Endodermal cell (in vitro differentiated cells): ENCODE results near the gene BRD3. TPM values are rescaled to one million over a fixed set of nuclear protein-coding genes. Genes with fewer than 3 reads are reported as not detected.

Experiments used
- DNase-seq: peaks from one replicate; pipeline ENCODE4 v3.0.0-alpha.2; 2017
- H3K27ac ChIP-seq: 2 replicates; pipeline ENCODE4 v1.5.1; 2013; ENCODE audit warnings: mild to moderate bottlenecking, low read depth, low read length, moderate library complexity
- H3K27me3 ChIP-seq: 2 replicates; pipeline ENCODE4 v1.6.1; 2013; ENCODE audit warnings: mild to moderate bottlenecking, low read length, moderate library complexity; ENCODE audit not compliant: insufficient read depth, control insufficient read depth, poor library complexity, severe bottlenecking
- H3K36me3 ChIP-seq: 2 replicates; pipeline ENCODE4 v1.7.0; 2013; ENCODE audit warnings: mild to moderate bottlenecking, low read length, moderate library complexity; ENCODE audit not compliant: control insufficient read depth, insufficient read depth
- H3K4me1 ChIP-seq: one replicate; pipeline ENCODE4 v1.7.0; 2013; ENCODE audit warnings: low read length; ENCODE audit not compliant: control insufficient read depth, insufficient read depth
- H3K4me3 ChIP-seq: 2 replicates; pipeline ENCODE4 v1.5.1; 2013; ENCODE audit warnings: mild to moderate bottlenecking, low read length, moderate library complexity
- H3K9ac ChIP-seq: 2 replicates; pipeline ENCODE4 v1.6.1; 2013; ENCODE audit warnings: mild to moderate bottlenecking, low read length, moderate library complexity; ENCODE audit not compliant: poor library complexity, severe bottlenecking; ENCODE audit errors: extremely low read depth
- H3K9me3 ChIP-seq: 2 replicates; pipeline ENCODE4 v1.6.1; 2013; ENCODE audit warnings: mild to moderate bottlenecking, low read length, moderate library complexity; ENCODE audit not compliant: control insufficient read depth
- H3K27ac Mint-ChIP-seq: 2 replicates; pipeline ENCODE4 v1.8.0; 2020; ENCODE audit warnings: mixed read lengths
- H3K27me3 Mint-ChIP-seq: 2 replicates; pipeline ENCODE4 v1.8.0; 2021; ENCODE audit warnings: mild to moderate bottlenecking, mixed read lengths; ENCODE audit not compliant: insufficient read depth
- H3K36me3 Mint-ChIP-seq: 2 replicates; pipeline ENCODE4 v1.8.0; 2020; ENCODE audit warnings: low read depth, mixed read lengths
- H3K4me1 Mint-ChIP-seq: 2 replicates; pipeline ENCODE4 v1.8.0; 2020; ENCODE audit warnings: mixed read lengths
- H3K4me3 Mint-ChIP-seq: 2 replicates; pipeline ENCODE4 v1.8.0; 2020; ENCODE audit warnings: mild to moderate bottlenecking, moderate library complexity, mixed read lengths
- H3K9me3 Mint-ChIP-seq: 2 replicates; pipeline ENCODE4 v1.8.0; 2020; ENCODE audit warnings: mild to moderate bottlenecking, mixed read lengths
- CTCF ChIP-seq: fragments of 200-600 bp; sonication (generic); conservative IDR thresholded peaks from 2 replicates; pipeline ENCODE4 v1.5.0; 2021; ENCODE audit warnings: antibody characterized with exemption, mild to moderate bottlenecking
- WGBS, 2 experiments: methylation state at CpG; one replicate each; pipeline versions ENCODE4 v1.1.5 to v1.1.7; 2013; ENCODE audit warnings: missing lambda C conversion rate in 2 of 2, mixed read lengths in 1 of 2; ENCODE audit not compliant: insufficient coverage in 1 of 2, insufficient read length in 1 of 2; 5-methylcytosine and 5-hydroxymethylcytosine counted together
- total RNA-seq, 2 donors: library from RNA; stranded (reverse); fragmentation: NEBNext Ultra II Directional in 1 of 2; extraction: Animal tissue kit (Norgen Biotek cat#: 25700) in 1 of 2; gene quantifications; 2 replicates in 1 of 2; 3 replicates in 1 of 2; pipeline ENCODE4 v1.2.1, GENCODE V29; 2021

Gene BRD3
- total RNA-seq, 2 donors from 2014 or later: 92.3 to 103 TPM

- H3K9ac ChIP-seq: no peak overlapping the region
- Mint-ChIP-seq H3K36me3 (peaks cover 69% of the 10 kb centered on the region), H3K27ac (no peak overlapping the region), H3K4me3 (no peak overlapping the region), H3K9me3 (no peaks in the 10 kb centered on the region), H3K4me1 (no peaks in the 10 kb centered on the region), H3K27me3 (no peaks in the 10 kb centered on the region)
- peaks cover 68% of the 10 kb centered on the region for H3K36me3 ChIP-seq
- WGBS, 2 experiments: 93 to 99% methylated on average over 14 to 19 of the region's 19 CpGs
- no peak overlapping the region for H3K4me3 ChIP-seq
- no peaks in the 10 kb centered on the region for H3K9me3 ChIP-seq
- H3K27me3 ChIP-seq: no peaks in the 10 kb centered on the region
- H3K4me1 ChIP-seq: no peaks in the 10 kb centered on the region
- no peak overlapping the region for H3K27ac ChIP-seq
- TF ChIP-seq CTCF: no peak
- no peak for DNase-seq
Measured at GRCh38 chr9:134034215-134035040, 33.4 kb downstream of the BRD3 start.

- no peak overlapping the region for H3K27ac Mint-ChIP-seq
- no peak for TF ChIP-seq CTCF
- no peak for DNase-seq
- no peak overlapping the region for H3K9ac ChIP-seq
- 95 to 96% methylated on average over 19 to 26 of the region's 26 CpGs for WGBS, 2 experiments
- no peaks in the 10 kb centered on the region for H3K4me1 Mint-ChIP-seq
- peaks cover 63% of the 10 kb centered on the region for H3K36me3 Mint-ChIP-seq
- H3K4me3 Mint-ChIP-seq: no peak overlapping the region
- no peaks in the 10 kb centered on the region for H3K27me3 ChIP-seq
- no peaks in the 10 kb centered on the region for H3K4me1 ChIP-seq
- H3K9me3 ChIP-seq: no peaks in the 10 kb centered on the region
- no peak overlapping the region for H3K4me3 ChIP-seq
- H3K27ac ChIP-seq: no peak overlapping the region
- H3K36me3 ChIP-seq: peaks cover 60% of the 10 kb centered on the region
- no peaks in the 10 kb centered on the region for H3K27me3 Mint-ChIP-seq
- no peaks in the 10 kb centered on the region for H3K9me3 Mint-ChIP-seq
Measured at GRCh38 chr9:134033516-134034214, 34.2 kb downstream of the BRD3 start.

- Histone ChIP-seq H3K27me3 (no peaks in the 10 kb centered on the region), H3K27ac (no peak overlapping the region), H3K36me3 (peaks cover 50% of the 10 kb centered on the region), H3K9me3 (no peaks in the 10 kb centered on the region), H3K4me3 (no peak overlapping the region), H3K9ac (no peak overlapping the region), H3K4me1 (no peaks in the 10 kb centered on the region)
- no peaks in the 10 kb centered on the region for H3K4me1 Mint-ChIP-seq
- no peaks in the 10 kb centered on the region for H3K27me3 Mint-ChIP-seq
- DNase-seq: no peak
- no peak for TF ChIP-seq CTCF
- WGBS, 2 experiments: 94 to 95% methylated on average over 18 to 39 of the region's 40 CpGs
- no peaks in the 10 kb centered on the region for H3K9me3 Mint-ChIP-seq
- peaks cover 55% of the 10 kb centered on the region for H3K36me3 Mint-ChIP-seq
- no peak overlapping the region for H3K27ac Mint-ChIP-seq
- H3K4me3 Mint-ChIP-seq: no peak overlapping the region
Measured at GRCh38 chr9:134032456-134033222, 35.2 kb downstream of the BRD3 start.
